SK-N-MC (cell line): ENCODE measurements around the gene GABBR2.

Experiments used
- DNase-seq: peaks from one replicate; pipeline ENCODE4 v3.0.0-alpha.2; 2011; ENCODE audit warnings: low read depth, low spot score
- H3K27ac ChIP-seq: fragments of 200-600 bp; sonication (generic); 2 replicates; pipeline ENCODE4 v1.5.1; 2016; ENCODE audit warnings: mixed run types
- H3K36me3 ChIP-seq: fragments of 200-600 bp; sonication (generic); 2 replicates; pipeline ENCODE4 v1.6.1; 2017; ENCODE audit warnings: antibody characterized with exemption, low read length, mixed read lengths; ENCODE audit not compliant: insufficient read depth
- H3K4me3 ChIP-seq: fragments of 200-600 bp; sonication (generic); 2 replicates; pipeline ENCODE4 v1.5.1; 2016
- H3K9ac ChIP-seq: fragments of 200-600 bp; sonication (generic); 2 replicates; pipeline ENCODE4 v1.8.0; 2017; ENCODE audit warnings: mixed run types, mixed read lengths; ENCODE audit not compliant: insufficient read length
- H3K9me3 ChIP-seq: fragments of 200-600 bp; sonication (generic); 2 replicates; pipeline ENCODE4 v1.6.1; 2017; ENCODE audit warnings: low read depth, mild to moderate bottlenecking, antibody characterized with exemption, low read length, moderate library complexity, mixed read lengths
- EZH2 ChIP-seq: fragments of 200-600 bp; sonication (generic); IDR thresholded peaks from one replicate; pipeline ENCODE4 v1.6.1; 2017; ENCODE audit warnings: antibody characterized with exemption
- FOXP2 ChIP-seq: optimal IDR thresholded peaks from 2 replicates; pipeline ENCODE3; 2011; ENCODE audit warnings: mild to moderate bottlenecking, moderate library complexity; ENCODE audit not compliant: insufficient read depth; ENCODE audit errors: extremely low read length, control extremely low read depth
- POLR2AphosphoS5 ChIP-seq: IDR thresholded peaks from 2 replicates; pipeline ENCODE4 v1.6.1; 2012; ENCODE audit warnings: mild to moderate bottlenecking, low read depth, low read length, borderline replicate concordance

Gene GABBR2

DNA sequence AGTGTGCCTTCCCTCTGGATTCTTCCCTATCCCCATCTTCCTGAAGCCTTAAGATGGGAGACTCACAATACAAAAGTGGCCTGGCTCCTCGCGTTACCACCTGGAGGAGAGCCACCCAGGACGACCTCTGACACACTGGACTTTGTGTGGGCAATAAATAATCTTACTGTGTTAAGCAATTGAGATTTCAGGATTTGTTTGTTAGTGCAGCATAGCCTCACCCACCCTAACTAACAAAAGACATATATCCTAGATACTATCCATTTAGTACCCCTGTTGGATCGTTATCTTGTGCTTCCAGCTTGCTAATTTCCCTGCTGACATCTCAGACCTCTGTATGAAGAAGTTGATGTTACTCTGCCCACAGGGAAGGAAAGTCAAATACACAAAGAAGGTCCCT lies 7.9 kb downstream of the GABBR2 start:
- no peak for TF ChIP-seq FOXP2
- no peak for TF ChIP-seq POLR2AphosphoS5
- no peak for TF ChIP-seq EZH2
- no peak for DNase-seq
- no peaks in the 10 kb centered on the region for H3K9me3 ChIP-seq
- no peak overlapping the region for H3K27ac ChIP-seq
- no peak overlapping the region for H3K4me3 ChIP-seq
- H3K36me3 ChIP-seq, result no peaks in the 10 kb centered on the region
- no peak overlapping the region for H3K9ac ChIP-seq

DNA sequence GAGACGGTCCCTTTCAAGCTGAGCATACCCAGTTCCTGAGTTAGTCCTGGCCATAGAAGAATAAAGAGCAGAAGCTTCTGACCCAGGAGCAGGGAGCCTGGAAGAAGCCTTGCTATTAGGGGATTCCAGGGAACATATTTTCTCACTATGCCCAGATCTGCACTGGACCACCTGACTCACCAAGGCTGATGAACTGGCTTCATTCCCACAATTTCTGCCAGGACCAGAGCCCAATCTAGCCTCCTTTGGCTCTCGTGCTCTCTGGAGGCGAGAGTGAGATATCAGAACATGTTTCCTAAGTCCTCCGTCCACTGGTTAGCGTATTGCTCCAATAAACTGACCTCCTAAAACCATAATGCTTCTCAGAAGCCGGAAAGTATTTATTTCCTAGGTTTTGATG lies 9.9 kb downstream of the GABBR2 start:
- Histone ChIP-seq H3K4me3 (no peak overlapping the region), H3K9me3 (no peaks in the 10 kb centered on the region), H3K36me3 (no peaks in the 10 kb centered on the region), H3K27ac (no peak overlapping the region), H3K9ac (no peak overlapping the region)
- no peak for DNase-seq
- TF ChIP-seq FOXP2 (no peak), POLR2AphosphoS5 (no peak), EZH2 (no peak)

DNA sequence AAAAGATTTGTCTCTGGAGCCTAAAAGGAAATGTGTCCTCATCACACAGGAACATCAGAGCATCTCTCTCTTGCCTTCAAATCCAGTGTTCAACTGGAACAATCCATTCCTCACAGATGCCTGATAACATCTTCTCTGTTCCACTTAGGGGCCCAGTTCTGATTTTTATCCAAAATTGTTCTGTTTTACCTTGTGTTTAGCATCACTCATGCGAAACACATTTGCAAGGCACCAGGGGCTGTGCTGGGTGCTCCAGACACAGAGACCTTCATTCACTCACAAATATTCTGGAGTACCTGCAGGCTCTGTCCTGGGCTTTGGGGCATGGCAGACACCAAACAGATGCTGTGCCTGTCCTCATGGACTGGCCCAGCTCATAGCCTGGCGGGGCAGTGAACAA lies 13.8 kb downstream of the GABBR2 start:
- no peaks in the 10 kb centered on the region for H3K9me3 ChIP-seq
- TF ChIP-seq EZH2, result no peak
- no peak for TF ChIP-seq FOXP2
- no peak for TF ChIP-seq POLR2AphosphoS5
- no peak overlapping the region for H3K4me3 ChIP-seq
- H3K9ac ChIP-seq, result no peak overlapping the region
- H3K27ac ChIP-seq, result no peak overlapping the region
- no peak for DNase-seq
- no peaks in the 10 kb centered on the region for H3K36me3 ChIP-seq

- H3K4me3 ChIP-seq, result no peak overlapping the region
- no peaks in the 10 kb centered on the region for H3K9me3 ChIP-seq
- H3K9ac ChIP-seq, result no peak overlapping the region
- no peak for DNase-seq
- H3K27ac ChIP-seq, result no peak overlapping the region
- no peak for TF ChIP-seq EZH2
- no peaks in the 10 kb centered on the region for H3K36me3 ChIP-seq
Measured at GRCh38 chr9:98692392-98692791, 16.3 kb downstream of the GABBR2 start.

GRCh38 chr9:98691890-98692289 lies 16.8 kb downstream of the GABBR2 start:
- Histone ChIP-seq H3K36me3 (no peaks in the 10 kb centered on the region), H3K27ac (no peak overlapping the region), H3K9ac (no peak overlapping the region), H3K4me3 (no peak overlapping the region), H3K9me3 (no peaks in the 10 kb centered on the region)
- no peak for DNase-seq
- TF ChIP-seq EZH2, result no peak
- TF ChIP-seq POLR2AphosphoS5, result no peak
- no peak for TF ChIP-seq FOXP2

GRCh38 chr9:98690686-98691085 lies 18.0 kb downstream of the GABBR2 start:
- H3K27ac ChIP-seq, result no peak overlapping the region
- no peak for TF ChIP-seq POLR2AphosphoS5
- TF ChIP-seq EZH2, result no peak
- TF ChIP-seq FOXP2, result no peak
- no peak overlapping the region for H3K9ac ChIP-seq
- H3K4me3 ChIP-seq, result no peak overlapping the region
- DNase-seq, result no peak
- H3K9me3 ChIP-seq, result no peaks in the 10 kb centered on the region
- no peaks in the 10 kb centered on the region for H3K36me3 ChIP-seq

DNA sequence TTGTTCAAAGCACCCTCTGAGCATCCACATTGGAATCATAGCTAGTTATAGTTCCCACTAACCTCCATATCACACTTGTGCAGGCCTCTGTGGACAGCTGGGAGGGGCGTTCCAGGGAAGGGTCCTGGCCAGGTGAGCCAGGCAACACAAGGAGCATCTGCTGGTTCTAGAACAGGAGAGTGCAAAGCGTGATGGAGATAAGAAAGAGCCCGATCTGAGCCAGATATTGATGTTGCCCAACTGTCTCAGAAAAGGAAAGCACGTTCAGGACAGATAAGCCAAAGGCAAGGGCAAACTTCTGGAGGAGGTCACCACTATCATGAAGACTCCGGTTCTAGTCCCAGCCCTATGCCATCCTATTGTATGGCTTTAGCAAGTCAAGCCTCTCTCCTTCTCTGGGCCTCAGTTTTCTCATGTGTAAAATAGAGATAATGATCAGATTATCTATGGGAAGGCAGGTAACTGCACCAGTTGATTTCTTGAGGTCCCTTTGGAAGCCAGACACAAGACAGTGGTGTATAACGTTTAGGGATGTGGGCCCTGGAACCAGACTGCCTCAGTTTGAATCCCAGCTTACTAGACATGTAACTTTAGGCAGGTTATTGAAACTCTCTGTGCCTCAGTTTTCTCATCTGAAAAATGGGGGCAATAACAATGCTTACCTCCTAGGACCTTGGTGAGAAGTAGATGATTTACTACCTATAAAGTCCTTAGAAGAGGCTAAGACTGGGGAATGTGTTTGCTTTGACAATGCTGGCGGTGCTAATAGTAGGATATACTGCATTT lies 19.8 kb downstream of the GABBR2 start:
- Histone ChIP-seq H3K36me3 (no peaks in the 10 kb centered on the region), H3K27ac (no peak overlapping the region), H3K9ac (no peak overlapping the region), H3K4me3 (no peak overlapping the region), H3K9me3 (no peaks in the 10 kb centered on the region)
- DNase-seq, result no peak
- TF ChIP-seq FOXP2, result no peak
- no peak for TF ChIP-seq EZH2
- no peak for TF ChIP-seq POLR2AphosphoS5

DNA sequence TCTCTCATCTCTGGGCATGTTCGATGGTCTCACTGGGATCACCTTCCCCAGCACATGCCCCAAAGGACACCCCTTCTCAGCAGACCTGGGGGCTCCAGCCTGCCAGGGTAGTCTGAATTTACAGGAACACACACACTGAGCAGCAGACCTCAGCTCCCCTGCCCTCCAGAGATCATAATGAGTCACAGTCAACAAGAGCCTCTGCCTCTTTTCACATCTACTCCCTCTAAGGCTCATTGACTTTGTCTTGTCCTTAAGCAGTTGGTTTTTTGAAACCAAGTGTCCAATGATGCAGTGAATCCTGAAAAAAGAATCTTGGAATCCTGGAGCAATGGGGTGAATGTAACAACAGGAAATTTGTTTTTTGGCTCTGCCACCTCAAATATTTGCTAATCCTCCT lies 20.8 kb downstream of the GABBR2 start:
- H3K27ac ChIP-seq, result no peak overlapping the region
- H3K4me3 ChIP-seq, result no peak overlapping the region
- TF ChIP-seq EZH2 (no peak), FOXP2 (no peak), POLR2AphosphoS5 (no peak)
- H3K9me3 ChIP-seq, result no peaks in the 10 kb centered on the region
- H3K9ac ChIP-seq, result no peak overlapping the region
- no peaks in the 10 kb centered on the region for H3K36me3 ChIP-seq
- no peak for DNase-seq
